H1 (cell line): ENCODE data around the gene CTBP2. TPM values are rescaled to one million over a fixed set of nuclear protein-coding genes. Genes with fewer than 3 reads are reported as not detected.

Experiments used
- HDAC2 ChIP-seq, 2 experiments: fragments of 300-600 bp in 1 of 2; sonication (generic) in 1 of 2; IDR thresholded peaks; 2 replicates each; pipeline ENCODE4 v1.6.1; 2011 to 2012; ENCODE audit warnings: low read depth in 2 of 2, low read length in 2 of 2, mild to moderate bottlenecking in 2 of 2, moderate library complexity in 2 of 2, borderline replicate concordance in 1 of 2, inconsistent platforms in 1 of 2
- HDAC6 ChIP-seq: IDR thresholded peaks from one replicate; pipeline ENCODE4 v1.7.1; 2012; ENCODE audit warnings: low read depth, mild to moderate bottlenecking, inconsistent platforms, low read length, moderate library complexity
- JUN ChIP-seq: IDR thresholded peaks from 2 replicates; pipeline ENCODE4 v1.6.1; 2011; ENCODE audit warnings: low read depth, mild to moderate bottlenecking, improper control_type of control experiment, low read length
- POLR2AphosphoS5 ChIP-seq: IDR thresholded peaks from 2 replicates; pipeline ENCODE4 v1.6.1; 2011; ENCODE audit warnings: low read depth, low read length
- RAD21 ChIP-seq, 2 experiments: IDR thresholded peaks in 1 of 2; conservative IDR thresholded peaks in 1 of 2; 2 replicates each; pipeline ENCODE4 v1.6.1; 2011; ENCODE audit warnings: low read depth in 2 of 2, low read length in 2 of 2, improper control_type of control experiment in 1 of 2, inconsistent platforms in 1 of 2, mild to moderate bottlenecking in 1 of 2, moderate library complexity in 1 of 2
- RFX5 ChIP-seq: IDR thresholded peaks from 2 replicates; pipeline ENCODE4 v1.6.1; 2011; ENCODE audit warnings: low read depth, low read length, improper control_type of control experiment, borderline replicate concordance
- RNF2 ChIP-seq: fragments of 200-900, 300-1000 bp; sonication (generic); IDR thresholded peaks from 2 replicates; pipeline ENCODE4 v1.7.1; 2016; ENCODE audit warnings: borderline replicate concordance, low read depth, mild to moderate bottlenecking, antibody characterized with exemption, low read length; ENCODE audit not compliant: poor library complexity, severe bottlenecking; ENCODE audit errors: missing control alignments
- RXRA ChIP-seq: IDR thresholded peaks from 2 replicates; pipeline ENCODE4 v1.6.1; 2011; ENCODE audit warnings: low read depth, mild to moderate bottlenecking, low read length, moderate library complexity; ENCODE audit not compliant: insufficient read depth
- SIRT6 ChIP-seq: IDR thresholded peaks from one replicate; pipeline ENCODE4 v1.7.1; 2012; ENCODE audit warnings: low read length, inconsistent platforms
- SP1 ChIP-seq: IDR thresholded peaks from 2 replicates; pipeline ENCODE4 v1.6.1; 2011; ENCODE audit warnings: low read depth, low read length
- YY1 ChIP-seq: IDR thresholded peaks from 2 replicates; pipeline ENCODE4 v1.6.1; 2011; ENCODE audit warnings: low read depth, mild to moderate bottlenecking, low read length
- polyA plus RNA-seq, 7 experiments: library from polyadenylated mRNA; depleted of rRNA in 3 of 7; stranded (reverse) in 5 of 7; unstranded in 2 of 7; fragments of >200 nt in 5 of 7; fragments of 200-250 nt in 2 of 7; gene quantifications; 1 replicate in 5 of 7; 2 replicates in 1 of 7; 4 replicates in 1 of 7; pipeline versions ENCODE4 v1.2.1 to v1.2.3, GENCODE V29; 2011 to 2013; ENCODE audit warnings: missing spikeins in 2 of 7, mixed read lengths in 2 of 7
- total RNA-seq: library from RNA; stranded (reverse); fragmentation: NEBNext Ultra II Directional; extraction: Animal tissue kit (Norgen Biotek cat#: 25700); gene quantifications from 2 replicates; pipeline ENCODE4 v1.2.1, GENCODE V29; 2021
- TF ChIP-seq, protein P1 (sequence below): fragments of 300-600 bp; sonication (generic); IDR thresholded peaks from 2 replicates; pipeline ENCODE4 v1.7.1; 2012; ENCODE audit warnings: low read length, moderate library complexity, mild to moderate bottlenecking, inconsistent platforms; ENCODE audit not compliant: insufficient replicate concordance

Gene CTBP2
- total and polyA plus RNA-seq, 2 of the 8 experiments (the other 6 are each of a cell fraction or from before 2014, with no cell fraction given), result 208 to 221 TPM

DNA sequence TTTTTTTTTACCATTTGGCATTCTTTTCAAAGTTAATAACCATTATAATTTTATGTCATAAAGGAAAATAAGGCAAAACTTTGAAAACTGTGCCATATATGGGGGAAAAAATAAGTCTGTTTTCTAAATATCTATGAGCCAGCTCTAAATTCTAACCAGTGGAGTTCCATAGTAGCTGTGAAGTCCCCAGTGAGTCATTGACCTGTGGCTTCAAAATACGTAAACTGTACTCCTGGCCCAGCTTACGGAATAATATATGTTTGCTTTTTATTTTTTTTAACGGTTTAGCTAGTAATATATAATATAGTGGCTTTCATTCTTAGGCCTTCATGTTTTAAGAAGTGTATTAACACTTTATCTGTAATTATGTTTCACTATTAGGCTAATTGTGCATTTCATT lies 197.9 kb downstream of the CTBP2 start (continued):
- TF ChIP-seq, protein P1, sequence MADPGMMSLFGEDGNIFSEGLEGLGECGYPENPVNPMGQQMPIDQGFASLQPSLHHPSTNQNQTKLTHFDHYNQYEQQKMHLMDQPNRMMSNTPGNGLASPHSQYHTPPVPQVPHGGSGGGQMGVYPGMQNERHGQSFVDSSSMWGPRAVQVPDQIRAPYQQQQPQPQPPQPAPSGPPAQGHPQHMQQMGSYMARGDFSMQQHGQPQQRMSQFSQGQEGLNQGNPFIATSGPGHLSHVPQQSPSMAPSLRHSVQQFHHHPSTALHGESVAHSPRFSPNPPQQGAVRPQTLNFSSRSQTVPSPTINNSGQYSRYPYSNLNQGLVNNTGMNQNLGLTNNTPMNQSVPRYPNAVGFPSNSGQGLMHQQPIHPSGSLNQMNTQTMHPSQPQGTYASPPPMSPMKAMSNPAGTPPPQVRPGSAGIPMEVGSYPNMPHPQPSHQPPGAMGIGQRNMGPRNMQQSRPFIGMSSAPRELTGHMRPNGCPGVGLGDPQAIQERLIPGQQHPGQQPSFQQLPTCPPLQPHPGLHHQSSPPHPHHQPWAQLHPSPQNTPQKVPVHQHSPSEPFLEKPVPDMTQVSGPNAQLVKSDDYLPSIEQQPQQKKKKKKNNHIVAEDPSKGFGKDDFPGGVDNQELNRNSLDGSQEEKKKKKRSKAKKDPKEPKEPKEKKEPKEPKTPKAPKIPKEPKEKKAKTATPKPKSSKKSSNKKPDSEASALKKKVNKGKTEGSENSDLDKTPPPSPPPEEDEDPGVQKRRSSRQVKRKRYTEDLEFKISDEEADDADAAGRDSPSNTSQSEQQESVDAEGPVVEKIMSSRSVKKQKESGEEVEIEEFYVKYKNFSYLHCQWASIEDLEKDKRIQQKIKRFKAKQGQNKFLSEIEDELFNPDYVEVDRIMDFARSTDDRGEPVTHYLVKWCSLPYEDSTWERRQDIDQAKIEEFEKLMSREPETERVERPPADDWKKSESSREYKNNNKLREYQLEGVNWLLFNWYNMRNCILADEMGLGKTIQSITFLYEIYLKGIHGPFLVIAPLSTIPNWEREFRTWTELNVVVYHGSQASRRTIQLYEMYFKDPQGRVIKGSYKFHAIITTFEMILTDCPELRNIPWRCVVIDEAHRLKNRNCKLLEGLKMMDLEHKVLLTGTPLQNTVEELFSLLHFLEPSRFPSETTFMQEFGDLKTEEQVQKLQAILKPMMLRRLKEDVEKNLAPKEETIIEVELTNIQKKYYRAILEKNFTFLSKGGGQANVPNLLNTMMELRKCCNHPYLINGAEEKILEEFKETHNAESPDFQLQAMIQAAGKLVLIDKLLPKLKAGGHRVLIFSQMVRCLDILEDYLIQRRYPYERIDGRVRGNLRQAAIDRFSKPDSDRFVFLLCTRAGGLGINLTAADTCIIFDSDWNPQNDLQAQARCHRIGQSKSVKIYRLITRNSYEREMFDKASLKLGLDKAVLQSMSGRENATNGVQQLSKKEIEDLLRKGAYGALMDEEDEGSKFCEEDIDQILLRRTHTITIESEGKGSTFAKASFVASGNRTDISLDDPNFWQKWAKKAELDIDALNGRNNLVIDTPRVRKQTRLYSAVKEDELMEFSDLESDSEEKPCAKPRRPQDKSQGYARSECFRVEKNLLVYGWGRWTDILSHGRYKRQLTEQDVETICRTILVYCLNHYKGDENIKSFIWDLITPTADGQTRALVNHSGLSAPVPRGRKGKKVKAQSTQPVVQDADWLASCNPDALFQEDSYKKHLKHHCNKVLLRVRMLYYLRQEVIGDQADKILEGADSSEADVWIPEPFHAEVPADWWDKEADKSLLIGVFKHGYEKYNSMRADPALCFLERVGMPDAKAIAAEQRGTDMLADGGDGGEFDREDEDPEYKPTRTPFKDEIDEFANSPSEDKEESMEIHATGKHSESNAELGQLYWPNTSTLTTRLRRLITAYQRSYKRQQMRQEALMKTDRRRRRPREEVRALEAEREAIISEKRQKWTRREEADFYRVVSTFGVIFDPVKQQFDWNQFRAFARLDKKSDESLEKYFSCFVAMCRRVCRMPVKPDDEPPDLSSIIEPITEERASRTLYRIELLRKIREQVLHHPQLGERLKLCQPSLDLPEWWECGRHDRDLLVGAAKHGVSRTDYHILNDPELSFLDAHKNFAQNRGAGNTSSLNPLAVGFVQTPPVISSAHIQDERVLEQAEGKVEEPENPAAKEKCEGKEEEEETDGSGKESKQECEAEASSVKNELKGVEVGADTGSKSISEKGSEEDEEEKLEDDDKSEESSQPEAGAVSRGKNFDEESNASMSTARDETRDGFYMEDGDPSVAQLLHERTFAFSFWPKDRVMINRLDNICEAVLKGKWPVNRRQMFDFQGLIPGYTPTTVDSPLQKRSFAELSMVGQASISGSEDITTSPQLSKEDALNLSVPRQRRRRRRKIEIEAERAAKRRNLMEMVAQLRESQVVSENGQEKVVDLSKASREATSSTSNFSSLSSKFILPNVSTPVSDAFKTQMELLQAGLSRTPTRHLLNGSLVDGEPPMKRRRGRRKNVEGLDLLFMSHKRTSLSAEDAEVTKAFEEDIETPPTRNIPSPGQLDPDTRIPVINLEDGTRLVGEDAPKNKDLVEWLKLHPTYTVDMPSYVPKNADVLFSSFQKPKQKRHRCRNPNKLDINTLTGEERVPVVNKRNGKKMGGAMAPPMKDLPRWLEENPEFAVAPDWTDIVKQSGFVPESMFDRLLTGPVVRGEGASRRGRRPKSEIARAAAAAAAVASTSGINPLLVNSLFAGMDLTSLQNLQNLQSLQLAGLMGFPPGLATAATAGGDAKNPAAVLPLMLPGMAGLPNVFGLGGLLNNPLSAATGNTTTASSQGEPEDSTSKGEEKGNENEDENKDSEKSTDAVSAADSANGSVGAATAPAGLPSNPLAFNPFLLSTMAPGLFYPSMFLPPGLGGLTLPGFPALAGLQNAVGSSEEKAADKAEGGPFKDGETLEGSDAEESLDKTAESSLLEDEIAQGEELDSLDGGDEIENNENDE, result no peak
- TF ChIP-seq SIRT6 (no peak), YY1 (no peak), RFX5 (no peak), RNF2 (no peak), JUN (no peak), HDAC6 (no peak), RAD21 (IDR thresholded peaks at IDR 0.05 in 1 of 2, conservative IDR thresholded peaks at IDR 0.05 in 1 of 2; ENCODE audit: low read depth in 2 of 2, low read length in 2 of 2) (no peak), SP1 (no peak), HDAC2 (IDR thresholded peaks at IDR 0.05; ENCODE audit: borderline replicate concordance in 1 of 2, low read depth in 2 of 2, low read length in 2 of 2) (no peak), POLR2AphosphoS5 (no peak), RXRA (no peak)
